ENCODE data around the gene RACGAP1.

GRCh38 chr12:49990273-49990672 lies 35.0 kb downstream of the RACGAP1 start:
- no peak for TF ChIP-seq EZH2phosphoT487 (IDR thresholded peaks at IDR 0.05; ENCODE audit: insufficient read depth, low read depth)
- no peak for TF ChIP-seq EZH2 (IDR thresholded peaks at IDR 0.05; ENCODE audit: insufficient read depth, poor library complexity, severe bottlenecking)

All from GM23248 (cell line).